Neural progenitor cell (in vitro differentiated cells): ENCODE measurements around the gene SP7.

Source experiments
- EZH2 ChIP-seq: fragments of 200-600 bp; sonication (generic); IDR thresholded peaks from 2 replicates; pipeline ENCODE4 v1.6.1; 2017; ENCODE audit warnings: antibody characterized with exemption, mild to moderate bottlenecking, moderate library complexity
- EZH2phosphoT487 ChIP-seq: fragments of 200-600 bp; sonication (generic); IDR thresholded peaks from 2 replicates; pipeline ENCODE4 v1.6.1; 2017; ENCODE audit warnings: antibody characterized with exemption
- TF ChIP-seq, protein P1 (sequence below): fragments of 200-600 bp; sonication (generic); IDR thresholded peaks from 2 replicates; pipeline ENCODE4 v1.5.1; 2017; ENCODE audit warnings: antibody characterized with exemption, mild to moderate bottlenecking

DNA sequence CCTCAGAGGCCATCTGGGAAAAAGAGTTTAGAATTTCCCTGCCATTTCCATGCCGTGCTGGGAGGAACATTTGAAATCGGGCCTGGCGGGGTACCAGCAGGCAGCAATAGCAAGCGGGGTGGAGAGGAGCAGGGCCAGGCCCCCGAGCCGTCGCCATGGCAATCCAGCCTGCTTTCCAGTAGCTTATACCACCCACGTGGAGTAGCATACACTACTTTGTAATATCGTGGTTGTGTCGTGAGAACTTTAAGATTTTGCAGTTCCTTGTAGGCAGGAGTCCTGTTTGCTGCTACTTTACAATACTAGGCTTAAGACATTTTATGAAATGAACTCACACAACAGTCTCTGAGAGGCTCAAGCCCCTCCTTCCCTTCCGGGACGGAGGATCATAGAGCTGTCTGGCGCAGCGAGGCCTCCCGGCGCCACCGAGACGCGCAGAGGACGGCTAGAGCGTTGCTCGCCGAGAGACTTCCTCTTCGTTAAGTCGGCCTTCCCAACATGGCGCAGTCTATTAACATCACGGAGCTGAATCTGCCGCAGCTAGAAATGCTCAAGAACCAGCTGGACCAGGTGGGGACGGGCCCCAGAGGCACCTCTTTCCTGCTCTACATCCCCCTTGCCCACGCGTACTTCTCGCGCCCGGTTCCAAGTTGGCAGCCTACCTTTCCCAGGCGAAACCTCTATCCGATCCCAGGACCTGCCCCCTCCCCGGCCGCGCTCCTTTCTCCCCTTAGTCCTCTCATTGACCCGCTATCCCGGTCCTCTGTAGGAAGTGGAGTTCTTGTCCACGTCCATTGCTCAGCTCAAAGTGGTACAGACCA is 40.9 kb downstream of the SP7 start, which contains the start of gene PFDN5:
- TF ChIP-seq, protein P1, sequence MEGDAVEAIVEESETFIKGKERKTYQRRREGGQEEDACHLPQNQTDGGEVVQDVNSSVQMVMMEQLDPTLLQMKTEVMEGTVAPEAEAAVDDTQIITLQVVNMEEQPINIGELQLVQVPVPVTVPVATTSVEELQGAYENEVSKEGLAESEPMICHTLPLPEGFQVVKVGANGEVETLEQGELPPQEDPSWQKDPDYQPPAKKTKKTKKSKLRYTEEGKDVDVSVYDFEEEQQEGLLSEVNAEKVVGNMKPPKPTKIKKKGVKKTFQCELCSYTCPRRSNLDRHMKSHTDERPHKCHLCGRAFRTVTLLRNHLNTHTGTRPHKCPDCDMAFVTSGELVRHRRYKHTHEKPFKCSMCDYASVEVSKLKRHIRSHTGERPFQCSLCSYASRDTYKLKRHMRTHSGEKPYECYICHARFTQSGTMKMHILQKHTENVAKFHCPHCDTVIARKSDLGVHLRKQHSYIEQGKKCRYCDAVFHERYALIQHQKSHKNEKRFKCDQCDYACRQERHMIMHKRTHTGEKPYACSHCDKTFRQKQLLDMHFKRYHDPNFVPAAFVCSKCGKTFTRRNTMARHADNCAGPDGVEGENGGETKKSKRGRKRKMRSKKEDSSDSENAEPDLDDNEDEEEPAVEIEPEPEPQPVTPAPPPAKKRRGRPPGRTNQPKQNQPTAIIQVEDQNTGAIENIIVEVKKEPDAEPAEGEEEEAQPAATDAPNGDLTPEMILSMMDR = no peak
- TF ChIP-seq EZH2phosphoT487 (no peak), EZH2 (no peak)
